Measurements from ENCODE around the gene PLK3.
"Not testable (repeated sequence)": the region's sequence is repeated elsewhere in the genome, so short reads cannot be mapped to it uniquely, and the experiment has no call there.

Gene PLK3

DNA sequence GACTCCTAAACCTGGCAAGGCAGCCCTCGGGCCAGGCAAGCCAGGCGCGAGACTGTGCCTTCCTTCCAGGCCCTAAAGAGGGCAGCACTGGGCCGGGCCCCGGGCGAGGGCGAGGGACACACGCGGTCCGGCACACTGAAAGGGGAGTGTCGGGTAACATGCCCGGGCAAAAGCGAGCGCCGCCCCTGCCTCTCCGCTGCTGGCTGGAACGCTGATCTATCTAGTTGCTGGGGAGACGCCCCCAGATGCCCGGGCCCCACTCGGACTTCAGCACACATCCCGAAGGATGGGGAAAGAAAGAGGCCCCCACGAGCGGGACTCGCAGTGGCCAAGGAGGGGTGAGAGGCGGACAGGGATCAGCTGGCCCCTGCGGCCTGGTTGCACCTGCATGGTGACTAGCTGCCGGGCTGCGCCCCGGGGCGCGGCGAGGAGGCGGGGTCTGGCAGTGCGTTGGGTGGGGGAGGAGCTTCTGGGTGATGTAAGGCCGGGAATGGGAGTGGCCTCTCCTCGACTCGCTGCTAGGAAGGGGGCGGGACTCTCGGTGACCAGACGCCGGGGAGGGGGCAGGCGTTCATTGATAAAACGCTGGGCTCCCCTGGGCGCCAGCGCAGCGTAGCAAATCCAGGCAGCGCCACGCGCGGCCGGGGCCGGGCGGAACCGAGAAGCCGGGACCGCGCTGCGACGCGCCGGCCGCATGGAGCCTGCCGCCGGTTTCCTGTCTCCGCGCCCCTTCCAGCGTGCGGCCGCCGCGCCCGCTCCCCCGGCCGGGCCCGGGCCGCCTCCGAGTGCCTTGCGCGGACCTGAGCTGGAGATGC, at the start of gene PLK3:
Gene PLK3 (plus strand): TSS at position 608 of the 815 bp plus-strand sequence. CDS start 87 bp downstream, at position 695.
- DNase-seq (ENCODE audit: low read depth, low spot score): peak; percentile 90

DNA sequence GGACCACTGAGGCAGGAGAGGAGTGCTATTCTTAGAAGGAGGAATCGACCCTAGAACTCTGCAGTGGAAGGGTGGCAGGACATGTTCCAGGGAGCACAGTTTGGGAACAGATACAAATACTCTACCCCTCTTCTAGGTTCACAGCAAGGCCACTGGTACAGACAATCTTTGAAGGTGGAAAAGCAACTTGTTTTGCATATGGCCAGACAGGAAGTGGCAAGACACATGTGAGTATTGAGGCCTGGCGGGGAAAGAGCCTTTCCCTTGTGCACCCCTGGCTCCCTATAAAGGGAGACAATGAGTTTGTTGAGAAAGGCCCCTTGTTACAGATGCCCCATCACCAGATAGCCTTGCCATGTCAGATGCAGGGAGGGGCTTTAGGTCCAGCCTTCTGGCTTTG, 42.8 kb upstream of the PLK3 start:
- DNase-seq (ENCODE audit: low read depth, low spot score): no peak
- no peak overlapping the region for H3K27ac ChIP-seq

More for the DNA sequence above, at the start of gene PLK3:
- H3K27ac ChIP-seq: peak within 1 kb of the TSS; percentile 97

DNA sequence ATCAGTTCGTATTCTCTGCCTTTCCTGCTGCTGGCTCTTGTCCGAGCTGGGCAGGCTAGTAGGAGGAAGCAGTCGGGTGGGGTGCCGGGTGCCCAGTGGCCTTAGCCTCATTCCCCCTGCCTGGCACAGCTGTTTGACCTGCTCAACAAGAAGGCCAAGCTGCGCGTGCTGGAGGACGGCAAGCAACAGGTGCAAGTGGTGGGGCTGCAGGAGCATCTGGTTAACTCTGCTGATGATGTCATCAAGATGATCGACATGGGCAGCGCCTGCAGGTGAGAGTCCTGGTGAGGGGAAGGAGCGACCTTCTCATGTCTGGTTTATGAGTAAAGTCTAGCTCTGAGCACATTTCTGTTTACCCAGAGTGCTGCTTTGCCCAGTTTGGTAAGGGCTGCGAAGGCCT, 41.1 kb upstream of the PLK3 start:
- H3K27ac ChIP-seq: no peak overlapping the region
- DNase-seq (ENCODE audit: low read depth, low spot score): no peak

DNA sequence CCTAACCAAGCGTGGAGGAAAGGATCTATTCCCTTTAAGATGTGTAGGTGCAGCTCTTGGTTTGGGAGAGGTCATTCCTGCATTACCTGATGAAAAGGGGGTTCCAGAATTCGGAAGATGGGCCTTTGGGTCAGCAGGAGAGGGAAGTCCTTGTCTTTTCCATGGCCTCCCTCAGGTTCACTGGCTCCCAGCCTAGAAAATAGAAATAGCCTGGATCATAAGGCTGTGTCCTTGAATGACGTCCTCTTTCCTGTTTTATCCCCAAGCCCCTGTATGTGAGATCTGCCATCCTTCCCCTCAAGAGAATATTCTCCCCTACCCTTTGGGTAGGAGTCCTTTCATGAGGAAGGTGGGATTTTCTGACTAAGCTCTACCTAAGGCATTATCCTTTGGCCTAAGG, 39.3 kb upstream of the PLK3 start:
- no peak for DNase-seq (ENCODE audit: low read depth, low spot score)
- H3K27ac ChIP-seq: no peak overlapping the region

DNA sequence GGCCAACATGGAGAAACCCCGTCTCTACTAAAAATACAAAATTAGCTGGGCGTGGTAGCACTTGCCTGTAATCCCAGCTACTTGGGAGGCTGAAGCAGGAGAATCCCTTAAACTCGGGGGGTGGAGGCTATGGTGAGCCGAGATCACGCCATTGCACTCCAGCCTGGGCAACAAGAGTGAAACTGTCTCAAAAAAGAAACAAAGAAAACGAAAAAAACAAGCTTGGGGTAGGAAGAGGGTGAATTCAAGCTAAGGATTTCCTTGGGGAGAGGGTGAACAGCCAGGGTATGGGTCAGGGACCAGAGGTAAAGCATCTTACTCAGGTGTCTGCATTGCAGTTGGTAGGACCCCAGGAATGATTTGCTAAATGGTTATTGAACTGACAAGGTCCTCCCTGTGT, 33.8 kb upstream of the PLK3 start:
- not testable (repeated sequence) for H3K27ac ChIP-seq; DNase-seq (ENCODE audit: low read depth, low spot score)

DNA sequence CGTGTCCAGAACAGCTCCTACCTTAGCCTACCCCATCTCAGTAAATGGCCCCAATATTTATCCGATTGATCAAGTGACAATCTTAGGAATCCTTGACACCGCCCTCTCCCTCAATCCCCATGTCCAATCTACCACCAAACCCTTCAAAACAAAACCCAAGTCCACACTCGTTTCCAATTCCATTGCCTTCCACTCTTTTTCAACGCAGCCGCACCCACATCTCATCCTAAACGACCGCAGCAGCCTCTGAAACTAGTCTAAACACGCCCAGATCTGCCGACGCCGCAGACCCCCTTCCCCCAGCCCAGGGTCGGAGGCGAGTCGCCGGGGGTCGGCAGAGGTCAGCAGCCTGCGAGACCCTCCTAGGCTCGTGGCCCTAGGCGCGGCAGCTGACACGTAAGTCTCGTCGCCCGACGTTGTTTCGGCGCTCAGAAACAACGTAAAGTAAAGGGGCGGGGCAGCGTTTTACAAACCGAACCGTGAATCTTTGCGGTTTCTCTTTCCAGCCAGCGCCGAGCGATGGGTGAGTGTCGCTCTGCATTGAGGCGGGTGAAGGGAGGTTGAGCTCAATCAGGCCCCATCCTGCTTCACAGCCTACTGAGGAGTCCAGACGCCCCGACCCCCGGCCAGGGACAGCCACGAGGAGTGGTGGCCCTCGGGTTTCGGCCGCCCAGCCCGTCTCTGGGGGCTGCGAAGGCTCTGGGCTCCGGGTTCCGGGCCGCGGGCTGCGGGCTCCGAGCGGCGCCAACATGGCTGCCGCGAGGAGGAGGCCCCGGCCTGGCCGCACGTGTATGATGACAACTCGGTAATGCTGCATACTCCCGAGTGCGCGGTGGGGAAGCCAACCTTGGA, 24.9 kb upstream of the PLK3 start, which contains the start of gene RPS8:
Gene RPS8 (plus strand): TSS at position 463 of the 852 bp plus-strand sequence. CDS start 57 bp downstream, at position 520.
- DNase-seq (ENCODE audit: low read depth, low spot score): peak; percentile 76
- peak within 1 kb of the TSS; percentile 89 for H3K27ac ChIP-seq

DNA sequence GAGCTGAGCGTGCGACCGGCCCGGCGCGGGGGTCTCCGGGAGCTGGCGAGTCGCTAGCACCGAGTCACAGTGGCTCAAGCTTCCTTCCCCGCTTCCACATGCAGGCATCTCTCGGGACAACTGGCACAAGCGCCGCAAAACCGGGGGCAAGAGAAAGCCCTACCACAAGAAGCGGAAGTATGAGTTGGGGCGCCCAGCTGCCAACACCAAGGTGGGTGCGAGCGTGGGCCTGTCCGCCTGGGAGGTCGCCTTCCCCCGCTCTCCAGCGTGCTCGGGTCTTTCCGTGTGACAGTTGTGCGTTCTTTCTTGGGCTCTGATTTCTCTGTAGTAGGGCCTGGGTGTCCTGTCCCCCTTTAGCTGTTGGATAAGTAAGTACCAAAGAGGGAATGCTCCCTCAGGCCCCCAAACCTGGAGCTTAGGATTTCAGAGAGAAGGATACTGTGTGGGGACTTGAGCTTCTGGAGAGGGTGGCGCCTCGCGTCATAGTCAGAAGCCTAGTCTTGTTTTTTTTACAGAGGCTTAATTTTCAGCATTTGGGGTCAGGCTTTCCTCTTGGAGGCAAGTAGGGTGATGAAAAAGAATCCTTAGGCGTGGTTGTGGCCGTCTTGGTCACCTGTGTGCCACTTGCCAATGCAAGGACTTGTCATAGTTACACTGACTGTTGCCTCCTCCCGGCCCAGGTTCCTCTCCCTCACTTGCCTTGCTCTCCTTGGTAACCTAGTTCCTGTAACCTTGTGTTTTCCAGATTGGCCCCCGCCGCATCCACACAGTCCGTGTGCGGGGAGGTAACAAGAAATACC, 24.0 kb upstream of the PLK3 start:
- peak overlapping the region; percentile 89 for H3K27ac ChIP-seq
- DNase-seq (ENCODE audit: low read depth, low spot score): no peak

DNA sequence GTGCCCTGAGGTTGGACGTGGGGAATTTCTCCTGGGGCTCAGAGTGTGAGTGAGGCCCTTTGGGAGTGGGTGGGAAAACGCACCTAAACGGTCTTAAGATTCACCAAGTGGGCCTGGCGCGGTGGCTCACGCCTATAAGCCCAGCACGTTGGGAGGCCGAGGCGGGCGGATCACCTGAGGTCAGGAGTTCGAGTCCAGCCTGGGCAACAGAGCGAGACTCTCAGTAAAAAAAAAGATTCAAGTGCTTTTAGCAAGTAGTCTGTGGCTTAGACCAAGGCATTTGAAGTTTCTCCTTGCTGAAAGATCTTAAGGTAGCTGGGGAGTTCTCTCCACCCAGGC, 23.5 kb upstream of the PLK3 start:
- DNase-seq (ENCODE audit: low read depth, low spot score): no peak
- peak overlapping the region; percentile 89 for H3K27ac ChIP-seq

DNA sequence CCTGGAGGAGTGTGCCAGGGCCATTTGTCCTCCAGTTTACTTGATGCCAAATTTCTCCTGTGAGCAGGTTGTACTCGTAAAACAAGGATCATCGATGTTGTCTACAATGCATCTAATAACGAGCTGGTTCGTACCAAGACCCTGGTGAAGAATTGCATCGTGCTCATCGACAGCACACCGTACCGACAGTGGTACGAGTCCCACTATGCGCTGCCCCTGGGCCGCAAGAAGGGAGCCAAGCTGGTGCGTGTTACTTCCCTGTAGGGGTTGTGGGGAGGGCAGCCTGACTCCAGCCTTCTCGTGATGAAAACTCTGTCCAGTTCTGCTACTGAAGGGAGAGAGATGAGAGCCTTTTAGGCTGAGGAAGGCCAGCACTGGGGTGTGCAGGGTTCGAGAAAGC, 22.6 kb upstream of the PLK3 start:
- no peak for DNase-seq (ENCODE audit: low read depth, low spot score)
- peak overlapping the region; percentile 89 for H3K27ac ChIP-seq

DNA sequence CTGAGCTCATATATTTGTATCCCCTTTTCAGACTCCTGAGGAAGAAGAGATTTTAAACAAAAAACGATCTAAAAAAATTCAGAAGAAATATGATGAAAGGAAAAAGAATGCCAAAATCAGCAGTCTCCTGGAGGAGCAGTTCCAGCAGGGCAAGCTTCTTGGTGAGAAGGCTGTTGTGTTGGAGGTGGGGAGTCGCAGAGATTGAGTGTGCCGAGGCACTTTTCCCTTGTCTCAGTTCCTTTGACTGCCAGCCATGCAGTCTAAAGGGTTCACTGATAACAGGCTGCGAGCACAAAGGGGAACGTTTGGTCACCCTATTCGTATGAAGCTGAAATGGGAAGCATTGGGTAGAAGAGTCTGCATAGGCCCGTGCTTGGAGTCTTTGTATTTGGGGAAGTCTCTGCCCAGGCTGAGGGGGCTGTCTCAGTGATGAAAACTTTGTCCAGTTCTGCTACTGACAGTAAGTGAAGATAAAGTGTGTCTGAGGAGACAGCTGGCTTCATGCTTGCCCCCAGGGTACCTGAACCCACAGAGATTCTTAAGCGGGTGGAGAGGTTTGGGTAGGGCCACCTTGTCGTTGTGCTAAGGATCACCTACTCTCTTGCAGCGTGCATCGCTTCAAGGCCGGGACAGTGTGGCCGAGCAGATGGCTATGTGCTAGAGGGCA, 22.1 kb upstream of the PLK3 start:
- H3K27ac ChIP-seq: peak overlapping the region; percentile 89
- no peak for DNase-seq (ENCODE audit: low read depth, low spot score)

DNA sequence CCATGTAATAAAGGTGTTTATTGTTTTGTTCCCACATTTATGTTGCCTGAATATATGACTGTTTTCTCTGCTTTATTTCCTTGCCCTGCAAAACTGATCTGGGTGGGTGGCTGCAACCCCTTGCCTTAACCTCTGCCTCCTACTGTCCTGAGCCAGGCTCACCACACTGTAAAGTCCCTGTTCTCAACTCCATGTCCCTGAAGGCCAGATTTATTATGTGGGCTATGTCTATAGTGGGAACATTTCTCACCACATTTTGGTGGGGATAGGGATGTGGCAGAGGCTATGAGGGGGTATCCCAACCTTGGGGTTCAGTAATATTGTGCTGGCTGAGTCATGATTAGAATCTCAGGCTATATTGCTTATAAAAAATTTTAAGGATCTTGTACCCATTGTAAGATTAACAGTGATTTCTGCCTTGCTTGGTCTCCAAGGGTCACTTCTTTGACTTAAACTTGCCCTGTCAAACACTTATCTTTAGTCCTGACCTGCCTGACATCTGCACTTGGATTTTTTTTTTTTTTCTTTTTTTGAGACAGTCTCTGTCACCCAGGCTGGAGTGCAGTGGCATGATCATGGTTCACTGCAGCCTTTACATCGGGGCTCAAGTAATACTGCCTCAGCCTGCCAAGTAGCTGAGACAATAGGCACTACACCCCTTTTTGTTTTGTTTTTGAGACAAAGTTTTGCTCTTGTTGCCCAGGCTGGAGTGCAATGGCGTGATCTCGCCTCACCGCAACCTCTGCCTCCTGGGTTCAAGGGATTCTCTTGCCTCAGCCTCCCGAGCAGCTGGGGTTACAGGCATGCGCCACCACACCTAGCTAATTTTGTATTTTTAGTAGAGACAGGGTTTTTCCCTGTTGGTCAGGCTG, 21.2 kb upstream of the PLK3 start:
- no peak for DNase-seq (ENCODE audit: low read depth, low spot score)
- H3K27ac ChIP-seq: peak overlapping the region; percentile 89

DNA sequence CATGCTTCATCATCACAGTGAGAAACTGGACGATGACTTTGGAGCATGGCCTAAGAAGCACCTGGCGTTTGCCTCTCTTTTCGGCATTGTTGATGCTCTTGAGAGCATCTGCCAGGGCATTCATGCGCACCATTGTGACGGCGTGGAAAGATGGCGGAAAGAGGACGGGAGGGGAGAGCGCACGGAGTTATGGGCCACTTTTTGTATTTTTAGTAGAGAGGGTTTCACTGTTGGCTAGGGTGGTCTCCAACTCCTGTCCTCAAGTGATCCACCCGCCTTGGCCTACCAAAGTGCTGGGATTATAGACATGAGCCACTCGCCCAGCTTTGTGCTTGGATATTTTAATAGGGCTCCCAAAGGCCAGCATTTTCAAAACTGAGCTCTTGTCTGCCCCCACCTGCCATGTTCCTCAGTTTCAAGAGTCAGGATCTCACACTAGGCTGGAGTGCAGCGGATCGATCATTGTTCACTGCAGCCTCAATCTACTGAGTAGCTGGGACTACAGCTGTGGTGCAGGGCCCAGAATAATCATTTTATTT, 19.5 kb upstream of the PLK3 start:
- DNase-seq (ENCODE audit: low read depth, low spot score): no peak

DNA sequence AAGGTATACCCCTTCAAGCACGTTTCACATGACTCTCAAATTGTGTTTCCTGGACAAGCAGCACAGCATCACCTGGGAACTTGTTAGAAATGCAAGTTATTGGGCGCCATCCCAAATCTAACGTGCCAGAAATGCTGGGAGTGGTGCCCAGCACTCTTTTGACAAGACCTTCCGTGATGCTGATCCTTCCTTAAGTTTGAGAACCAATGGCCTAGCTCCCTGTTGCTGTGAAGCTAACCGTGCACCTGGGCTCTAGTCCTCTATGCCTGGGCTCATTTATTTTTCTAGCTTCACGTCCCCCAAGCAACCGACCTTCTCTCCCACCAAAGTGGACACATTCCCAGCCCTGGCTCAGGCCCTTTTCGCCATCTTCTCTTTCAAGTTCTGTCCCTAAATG, 16.5 kb upstream of the PLK3 start:
- no peak overlapping the region for H3K27ac ChIP-seq
- no peak for DNase-seq (ENCODE audit: low read depth, low spot score)

More for the DNA sequence above, 19.5 kb upstream of the PLK3 start:
- H3K27ac ChIP-seq: no peak overlapping the region

DNA sequence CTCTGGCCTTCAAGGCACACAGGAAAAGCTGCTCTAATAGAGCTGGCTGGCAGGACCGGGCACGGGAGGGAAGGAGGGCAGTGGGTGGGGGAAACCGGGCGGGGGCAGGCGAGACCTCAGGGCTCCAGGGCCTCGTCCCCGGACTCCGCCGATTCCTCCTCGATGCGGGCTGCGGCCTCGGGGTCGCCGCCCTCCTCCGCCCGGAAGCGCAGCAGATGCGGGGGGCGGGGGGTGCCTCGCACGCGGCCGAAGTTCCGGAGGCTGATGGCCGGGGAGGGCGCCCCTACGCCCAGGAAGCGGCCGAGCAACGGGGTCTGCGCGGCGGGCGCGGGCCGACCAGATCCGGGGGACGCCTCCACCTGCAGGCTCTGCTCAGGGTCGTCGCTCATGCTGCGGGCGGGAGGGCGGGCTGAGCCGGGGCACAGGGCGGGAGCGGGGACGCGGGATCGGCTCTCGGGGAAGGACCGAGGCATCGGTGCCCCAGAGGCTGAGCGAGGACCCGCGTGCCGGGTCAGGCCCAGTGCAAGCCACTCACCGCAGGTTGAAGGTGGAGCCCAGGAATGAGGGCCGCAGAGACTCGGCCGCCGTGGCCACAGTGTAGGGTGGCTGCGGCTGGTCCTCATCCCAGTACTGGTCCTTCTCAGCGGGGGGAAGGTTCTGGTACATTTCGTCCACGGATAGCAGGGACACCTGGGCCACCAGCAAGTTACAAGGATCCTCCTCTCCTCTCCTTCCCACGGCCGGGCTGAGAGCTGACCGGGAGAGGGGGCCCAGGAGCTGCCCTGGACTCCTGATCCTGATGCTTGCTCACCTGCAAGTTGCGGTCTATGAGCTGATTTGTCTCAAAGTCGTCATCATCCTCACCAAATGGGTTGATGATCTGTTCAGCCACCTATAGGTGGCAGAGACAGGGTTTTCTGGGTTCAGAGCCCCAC, 15.8 kb upstream of the PLK3 start:
- no peak overlapping the region for H3K27ac ChIP-seq
- DNase-seq (ENCODE audit: low read depth, low spot score): no peak

DNA sequence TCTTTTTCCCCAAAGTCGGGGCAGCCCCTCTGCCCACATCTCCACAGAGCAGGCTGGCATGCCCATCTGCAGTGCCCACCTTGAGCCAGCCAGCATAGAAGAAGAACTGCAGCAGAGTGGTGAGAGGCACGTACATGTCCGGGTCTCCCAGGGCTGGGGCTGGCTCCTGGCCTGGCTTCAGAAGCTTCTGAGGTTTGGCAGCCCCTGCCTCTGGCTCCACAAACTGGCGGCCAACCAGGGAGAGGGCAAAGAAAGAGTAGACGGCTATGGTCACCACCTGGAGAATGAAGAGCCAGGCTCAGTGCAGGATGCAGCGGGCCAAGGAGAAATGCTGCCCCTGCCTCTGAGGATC, 15.2 kb upstream of the PLK3 start:
- DNase-seq (ENCODE audit: low read depth, low spot score): no peak
- H3K27ac ChIP-seq: no peak overlapping the region

DNA sequence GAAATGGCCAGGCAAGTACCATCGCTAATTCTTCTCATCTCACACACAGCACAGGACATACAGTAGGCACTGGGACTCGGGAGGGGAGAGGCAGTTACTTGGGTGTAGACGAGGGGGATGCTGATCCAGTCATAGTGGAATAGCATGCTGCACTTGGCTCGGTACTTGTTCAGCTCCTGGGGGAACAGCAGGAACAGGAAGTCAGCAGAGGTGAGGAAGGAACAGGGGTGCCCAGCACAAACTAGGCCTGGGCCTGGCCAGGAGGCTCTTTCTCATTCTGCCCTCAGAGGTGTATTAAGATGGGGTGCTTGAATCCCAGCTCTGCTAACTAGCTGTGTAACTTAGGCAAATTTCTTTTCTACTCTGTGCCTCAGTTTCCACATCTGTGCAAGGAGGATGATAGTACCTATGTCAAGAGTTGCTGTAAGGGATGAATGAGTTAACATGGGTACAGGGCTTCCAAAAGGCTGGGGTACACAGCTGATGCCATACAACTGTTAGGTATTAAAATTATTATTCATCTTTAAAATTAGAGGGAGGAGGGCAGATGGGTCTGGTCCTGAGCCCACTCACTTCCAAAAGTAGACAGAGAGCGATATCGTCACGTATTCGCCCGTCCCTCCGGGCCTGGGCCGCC, 14.6 kb upstream of the PLK3 start:
- DNase-seq (ENCODE audit: low read depth, low spot score): no peak
- no peak overlapping the region for H3K27ac ChIP-seq

DNA sequence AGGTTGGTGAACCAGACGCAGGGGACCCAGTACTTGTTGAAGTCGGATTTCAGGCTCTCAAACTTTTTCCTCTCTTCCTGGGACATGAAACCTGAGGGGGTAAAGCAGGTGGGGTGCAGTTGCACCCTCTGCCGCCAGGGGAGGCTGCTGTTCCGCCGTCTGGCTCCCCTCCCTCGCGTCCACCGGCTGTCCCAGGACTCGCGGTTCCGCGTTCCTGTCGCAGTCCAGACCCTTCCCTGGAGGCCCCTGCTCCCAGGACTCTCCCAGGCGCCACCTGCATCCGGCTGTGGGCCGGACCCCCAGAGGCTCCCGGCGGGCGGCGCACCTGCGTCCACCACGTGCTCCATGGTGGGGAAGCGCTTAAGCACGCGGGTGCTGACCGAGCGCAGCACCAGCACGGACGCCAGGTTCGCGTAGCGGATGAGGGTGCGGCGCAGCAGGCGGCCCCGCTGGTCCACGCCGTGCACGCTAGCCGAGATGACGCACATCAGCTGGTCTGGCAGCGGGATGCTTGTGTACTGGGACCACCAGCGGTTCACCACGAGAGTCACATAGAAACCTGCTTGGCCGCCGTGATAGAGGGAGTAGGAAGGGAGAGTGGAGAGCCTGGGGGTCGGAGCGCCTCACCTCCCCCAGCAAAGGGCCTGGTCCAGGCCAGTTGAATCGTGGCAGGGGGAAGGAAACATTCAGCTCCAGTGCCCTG, 13.9 kb upstream of the PLK3 start:
- no peak for DNase-seq (ENCODE audit: low read depth, low spot score)
- no peak overlapping the region for H3K27ac ChIP-seq
